Aorta (tissue), 5 donors: ENCODE measurements around the gene NPHP4. TPM values are rescaled to one million over a fixed set of nuclear protein-coding genes. Genes with fewer than 3 reads are reported as not detected.

ENCODE experiments used
- ATAC-seq: fragments of 200-7000 bp; cut with Tn5 transposase; one replicate; pipeline ENCODE4 v1.9.1; 2022; ENCODE audit warnings: moderate library complexity; ENCODE audit not compliant: low FRiP score
- DNase-seq, 2 donors: peaks; one replicate each; pipeline ENCODE4 v3.0.0-alpha.2; 2020
- H3K27ac ChIP-seq, 2 donors: one replicate each; pipeline ENCODE4 v1.5.1; 2013; ENCODE audit warnings: low read length in 2 of 2, mild to moderate bottlenecking in 2 of 2, moderate library complexity in 2 of 2, control low read depth in 1 of 2, inconsistent platforms in 1 of 2, low read depth in 1 of 2
- H3K27me3 ChIP-seq, 2 donors: one replicate each; pipeline ENCODE4 v1.6.1; 2013; ENCODE audit warnings: control low read depth in 1 of 2, low read length in 1 of 2, mild to moderate bottlenecking in 1 of 2, moderate library complexity in 1 of 2; ENCODE audit not compliant: insufficient read depth in 2 of 2, control insufficient read depth in 1 of 2
- H3K36me3 ChIP-seq, 2 donors: one replicate each; pipeline ENCODE4 v1.6.1; 2013; ENCODE audit warnings: control low read depth in 1 of 2, low read length in 1 of 2, mild to moderate bottlenecking in 1 of 2; ENCODE audit not compliant: insufficient read depth in 2 of 2, control insufficient read depth in 1 of 2
- H3K4me1 ChIP-seq, 2 donors: one replicate each; pipeline ENCODE4 v1.6.1; 2013; ENCODE audit warnings: low read length in 2 of 2, control low read depth in 1 of 2, mild to moderate bottlenecking in 1 of 2, moderate library complexity in 1 of 2; ENCODE audit not compliant: insufficient read depth in 2 of 2, control insufficient read depth in 1 of 2
- H3K4me3 ChIP-seq, 2 donors: one replicate each; pipeline ENCODE4 v1.5.1; 2013; ENCODE audit warnings: low read length in 2 of 2, control low read depth in 1 of 2, mild to moderate bottlenecking in 1 of 2
- H3K9me3 ChIP-seq: one replicate; pipeline ENCODE4 v1.6.1; 2013; ENCODE audit warnings: mild to moderate bottlenecking, low read length; ENCODE audit not compliant: control insufficient read depth
- WGBS, 2 donors: extraction: QIAGEN DNeasy Blood & Tissue Kit; methylation state at CpG; one replicate each; pipeline ENCODE4 v1.1.7; 2013; 5-methylcytosine and 5-hydroxymethylcytosine counted together
- intact Hi-C, 2 donors: fragments of 100-400 bp; cut with DNase I; formaldehyde crosslinking; loops; one replicate each; pipeline versions ENCODE4 v1.14.2 to v1.15.0; 2022
- polyA plus RNA-seq, 2 donors: library from polyadenylated mRNA; stranded (reverse); fragments of 200-250 nt; gene quantifications; one replicate each; pipeline ENCODE4 v1.2.3, GENCODE V29; 2013
- total RNA-seq, 2 donors: library from RNA; stranded (reverse); fragmentation: NEBNext Ultra II Directional; extraction: Animal tissue kit (Norgen Biotek cat#: 25700); gene quantifications; one replicate each; pipeline ENCODE4 v1.2.1, GENCODE V29; 2021
- donor health status: healthy with polysubstance abuse.
- donor health status: Bipolar disorder and iron deficiency.
- donor health status: DM: no; HTN: no; CAD: no.
- donor health status: DM: no; HTN: no; CAD: no.
- donor health status: DM: yes; HTN: yes; CAD: no.

The NPHP4 gene
- total and polyA plus RNA-seq, 4 donors, result 2.4 to 15.1 (median 6.3) TPM

GRCh38 chr1:5913876-5914275 is 78.3 kb downstream of the NPHP4 start:
- H3K27ac ChIP-seq, result no peak overlapping the region
- intact Hi-C loops, result loop anchor here (10.0 kb wide), 1 partner anchor 399 kb away; no protein-coding TSS in a partner anchor
- H3K27me3 ChIP-seq, result no peaks in the 10 kb centered on the region
- H3K4me1 ChIP-seq, result no peaks in the 10 kb centered on the region
- DNase-seq, result peak in 1 of 2 donors; percentile 24
- no peak overlapping the region for H3K4me3 ChIP-seq
- H3K36me3 ChIP-seq, result no peaks in the 10 kb centered on the region
- 96 to 97% methylated on average over 10 of the region's 10 CpGs for WGBS, 2 donors
- H3K9me3 ChIP-seq, result no peaks in the 10 kb centered on the region
- no peak for ATAC-seq

- no peak overlapping the region for H3K4me3 ChIP-seq
- ATAC-seq (no peak), DNase-seq (peak in 1 of 2 donors; percentile 26)
- no peak overlapping the region for H3K27ac ChIP-seq
- H3K4me1 ChIP-seq, result no peaks in the 10 kb centered on the region
- no peaks in the 10 kb centered on the region for H3K27me3 ChIP-seq
- intact Hi-C loops, result loop anchor here (10.0 kb wide), 1 partner anchor 398 kb away; no protein-coding TSS in a partner anchor
- WGBS, 2 donors, result 91% methylated on average over 14 of the region's 14 CpGs
- no peaks in the 10 kb centered on the region for H3K9me3 ChIP-seq
- H3K36me3 ChIP-seq, result no peaks in the 10 kb centered on the region
These were observed 79.0 kb downstream of the NPHP4 start for GRCh38 chr1:5913078-5913845.

- H3K9me3 ChIP-seq, result no peaks in the 10 kb centered on the region
- ATAC-seq (no peak), DNase-seq (peak in 1 of 2 donors; percentile 59)
- no peaks in the 10 kb centered on the region for H3K4me1 ChIP-seq
- H3K27me3 ChIP-seq, result no peaks in the 10 kb centered on the region
- no peak overlapping the region for H3K27ac ChIP-seq
- WGBS, 2 donors, result 94 to 95% methylated on average over 19 of the region's 19 CpGs
- H3K36me3 ChIP-seq, result no peaks in the 10 kb centered on the region
- intact Hi-C loops, result loop anchor here (10.0 kb wide), 1 partner anchor 397 kb away; no protein-coding TSS in a partner anchor
- H3K4me3 ChIP-seq, result no peak overlapping the region
These were observed 80.4 kb downstream of the NPHP4 start for GRCh38 chr1:5911871-5912271.

GRCh38 chr1:5911157-5911556 is 81.1 kb downstream of the NPHP4 start:
- Histone ChIP-seq H3K27me3 (no peaks in the 10 kb centered on the region), H3K9me3 (no peaks in the 10 kb centered on the region), H3K4me1 (no peaks in the 10 kb centered on the region), H3K27ac (no peak overlapping the region), H3K36me3 (no peaks in the 10 kb centered on the region), H3K4me3 (no peak overlapping the region)
- no peak for ATAC-seq
- DNase-seq, result peak in 1 of 2 donors; percentile 39
- intact Hi-C loops, result loop anchor here (10.0 kb wide), 1 partner anchor 396 kb away; no protein-coding TSS in a partner anchor
- WGBS, 2 donors, result 93 to 94% methylated on average over 14 of the region's 14 CpGs

GRCh38 chr1:5910666-5911065 is 81.6 kb downstream of the NPHP4 start:
- intact Hi-C loops, result loop anchor here (10.0 kb wide), 1 partner anchor 396 kb away; no protein-coding TSS in a partner anchor
- WGBS, 2 donors, result 94 to 95% methylated on average over 11 of the region's 11 CpGs
- no peak for ATAC-seq
- no peak overlapping the region for H3K27ac ChIP-seq
- H3K9me3 ChIP-seq, result no peaks in the 10 kb centered on the region
- no peaks in the 10 kb centered on the region for H3K27me3 ChIP-seq
- peak in 1 of 2 donors; percentile 39 for DNase-seq
- H3K4me3 ChIP-seq, result no peak overlapping the region
- H3K4me1 ChIP-seq, result no peaks in the 10 kb centered on the region
- no peaks in the 10 kb centered on the region for H3K36me3 ChIP-seq

- no peak overlapping the region for H3K4me3 ChIP-seq
- H3K9me3 ChIP-seq, result no peaks in the 10 kb centered on the region
- peaks cover 0 to 2% of the 10 kb centered on the region in 2 donors for H3K36me3 ChIP-seq
- H3K4me1 ChIP-seq, result no peaks in the 10 kb centered on the region
- H3K27me3 ChIP-seq, result no peaks in the 10 kb centered on the region
- DNase-seq, result peak in 1 of 2 donors; percentile 37
- WGBS, 2 donors, result 94 to 95% methylated on average over 11 of the region's 11 CpGs
- intact Hi-C loops, result loop anchor here (10.0 kb wide), 1 partner anchor 395 kb away; no protein-coding TSS in a partner anchor
- no peak overlapping the region for H3K27ac ChIP-seq
- ATAC-seq, result no peak
These were observed 82.0 kb downstream of the NPHP4 start for GRCh38 chr1:5910276-5910620.

GRCh38 chr1:5909576-5910275 is 82.5 kb downstream of the NPHP4 start:
- intact Hi-C loops, result loop anchor here (10.0 kb wide), 1 partner anchor 395 kb away; no protein-coding TSS in a partner anchor
- no peaks in the 10 kb centered on the region for H3K4me1 ChIP-seq
- 95 to 97% methylated on average over 14 of the region's 14 CpGs for WGBS, 2 donors
- no peak overlapping the region for H3K4me3 ChIP-seq
- H3K9me3 ChIP-seq, result no peaks in the 10 kb centered on the region
- no peak overlapping the region for H3K27ac ChIP-seq
- no peak for ATAC-seq
- H3K36me3 ChIP-seq, result peaks cover 0 to 3% of the 10 kb centered on the region in 2 donors
- peak in 1 of 2 donors; percentile 61 for DNase-seq
- no peaks in the 10 kb centered on the region for H3K27me3 ChIP-seq

- H3K36me3 ChIP-seq, result peaks cover 0 to 3% of the 10 kb centered on the region in 2 donors
These were observed 83.5 kb downstream of the NPHP4 start for GRCh38 chr1:5908461-5909375.

More at GRCh38 chr1:5908461-5909375, 83.5 kb downstream of the NPHP4 start:
- no peak overlapping the region for H3K27ac ChIP-seq
- intact Hi-C loops, result no loop called here
- DNase-seq (peak in 1 of 2 donors; percentile 76), ATAC-seq (no peak)
- no peaks in the 10 kb centered on the region for H3K9me3 ChIP-seq
- H3K4me1 ChIP-seq, result no peaks in the 10 kb centered on the region
- no peak overlapping the region for H3K4me3 ChIP-seq
- 95 to 96% methylated on average over 35 of the region's 35 CpGs for WGBS, 2 donors
- H3K27me3 ChIP-seq, result no peaks in the 10 kb centered on the region
